Activated naive CD4-positive, alpha-beta T cell treated with anti-CD3 and anti-CD28 coated beads, Interleukin-2, amount 10 ng/mL, durations not matched to agents 7 days and 5 days (primary cell): ENCODE measurements around the gene GUCY1A1.

Experiments
- CTCF ChIA-PET: fragments of 350-600 bp; sonication (Branson Sonifier 250); formaldehyde crosslinking; loops from one replicate; lab custom pipeline; 2021; ENCODE audit warnings: antibody characterized with exemption; lab: Charles Lee
- DNase-seq: peaks from one replicate; pipeline ENCODE4 v3.0.0-alpha.2; 2020
- H3K27ac Mint-ChIP-seq: one replicate; pipeline ENCODE4 v1.8.0; 2021; ENCODE audit warnings: mild to moderate bottlenecking, moderate library complexity, mixed read lengths
- H3K27me3 Mint-ChIP-seq: one replicate; pipeline ENCODE4 v1.8.0; 2021; ENCODE audit warnings: mild to moderate bottlenecking, mixed read lengths
- H3K36me3 Mint-ChIP-seq: one replicate; pipeline ENCODE4 v1.8.0; 2021; ENCODE audit warnings: mixed read lengths
- H3K4me1 Mint-ChIP-seq: one replicate; pipeline ENCODE4 v1.8.0; 2021; ENCODE audit warnings: mixed read lengths
- H3K4me3 Mint-ChIP-seq: one replicate; pipeline ENCODE4 v1.8.0; 2021; ENCODE audit warnings: mild to moderate bottlenecking, moderate library complexity, mixed read lengths
- H3K9me3 Mint-ChIP-seq: one replicate; pipeline ENCODE4 v1.8.0; 2021; ENCODE audit warnings: mixed read lengths

GUCY1A1 gene

DNA sequence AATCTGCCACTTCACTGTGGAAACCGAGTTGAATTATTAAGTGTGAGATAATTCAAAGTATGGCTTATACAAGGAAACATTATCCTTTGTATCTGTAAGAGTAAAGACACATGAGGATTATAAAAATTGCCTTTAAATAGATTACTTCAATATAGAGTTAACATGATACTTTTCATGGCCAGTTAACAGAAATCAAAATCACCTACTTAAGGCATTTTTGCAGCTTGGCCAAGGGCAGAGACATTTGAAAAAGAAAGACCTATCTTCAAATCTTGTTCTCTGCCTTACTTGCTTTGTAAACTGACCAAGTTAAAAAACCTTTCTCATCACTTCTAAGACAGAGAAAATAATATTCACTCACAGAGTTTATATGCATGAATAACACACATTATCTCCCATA is 47.3 kb downstream of the GUCY1A1 start:
- DNase-seq = no peak
- no peaks in the 10 kb centered on the region for H3K27me3 Mint-ChIP-seq
- H3K4me3 Mint-ChIP-seq = no peak overlapping the region
- no peak overlapping the region for H3K27ac Mint-ChIP-seq
- H3K4me1 Mint-ChIP-seq = no peaks in the 10 kb centered on the region
- no peaks in the 10 kb centered on the region for H3K9me3 Mint-ChIP-seq
- CTCF ChIA-PET = no interaction called here
- no peaks in the 10 kb centered on the region for H3K36me3 Mint-ChIP-seq

- no peak for DNase-seq
- Mint-ChIP-seq H3K27me3 (no peaks in the 10 kb centered on the region), H3K36me3 (no peaks in the 10 kb centered on the region), H3K4me1 (no peaks in the 10 kb centered on the region), H3K27ac (no peak overlapping the region), H3K4me3 (no peak overlapping the region), H3K9me3 (no peaks in the 10 kb centered on the region)
- CTCF ChIA-PET = no interaction called here
Observed at GRCh38 chr4:155722336-155722735, 55.7 kb downstream of the GUCY1A1 start.

GRCh38 chr4:155722816-155723499 is 56.3 kb downstream of the GUCY1A1 start:
- CTCF ChIA-PET = no interaction called here
- Mint-ChIP-seq H3K4me3 (no peak overlapping the region), H3K9me3 (no peaks in the 10 kb centered on the region), H3K27me3 (no peaks in the 10 kb centered on the region), H3K4me1 (no peaks in the 10 kb centered on the region), H3K36me3 (no peaks in the 10 kb centered on the region), H3K27ac (no peak overlapping the region)
- no peak for DNase-seq

- DNase-seq = no peak
- H3K27me3 Mint-ChIP-seq = no peaks in the 10 kb centered on the region
- H3K27ac Mint-ChIP-seq = no peak overlapping the region
- CTCF ChIA-PET = no interaction called here
- H3K9me3 Mint-ChIP-seq = no peaks in the 10 kb centered on the region
- no peaks in the 10 kb centered on the region for H3K36me3 Mint-ChIP-seq
- no peak overlapping the region for H3K4me3 Mint-ChIP-seq
- H3K4me1 Mint-ChIP-seq = no peaks in the 10 kb centered on the region
Observed at GRCh38 chr4:155724731-155725130, 58.1 kb downstream of the GUCY1A1 start.

- Mint-ChIP-seq H3K27ac (no peak overlapping the region), H3K27me3 (no peaks in the 10 kb centered on the region), H3K4me3 (no peak overlapping the region), H3K36me3 (no peaks in the 10 kb centered on the region), H3K9me3 (no peaks in the 10 kb centered on the region), H3K4me1 (no peaks in the 10 kb centered on the region)
- no peak for DNase-seq
- CTCF ChIA-PET = no interaction called here
Observed at GRCh38 chr4:155734065-155734464, 67.4 kb downstream of the GUCY1A1 start.

DNA sequence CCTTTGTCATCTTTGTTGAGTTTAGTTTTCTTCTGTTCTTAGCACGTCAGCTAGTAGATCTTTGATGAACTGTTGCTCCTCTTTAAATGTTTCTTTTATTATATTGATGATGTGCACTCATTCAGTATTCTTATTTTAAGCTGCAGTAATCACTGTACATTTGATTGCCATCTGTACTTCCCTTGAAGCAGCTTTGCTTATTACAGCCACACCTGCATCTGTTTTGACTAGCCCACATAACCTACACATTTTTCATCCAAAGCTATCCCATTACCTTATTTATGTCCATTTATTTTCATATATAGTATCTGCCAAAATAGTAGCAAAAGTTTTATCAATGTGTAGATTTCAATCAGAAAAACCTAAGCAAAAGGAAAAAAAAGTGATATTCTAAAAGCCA is 68.3 kb downstream of the GUCY1A1 start:
- CTCF ChIA-PET = no interaction called here
- Mint-ChIP-seq H3K27me3 (no peaks in the 10 kb centered on the region), H3K9me3 (no peaks in the 10 kb centered on the region), H3K4me1 (no peaks in the 10 kb centered on the region), H3K27ac (no peak overlapping the region), H3K36me3 (no peaks in the 10 kb centered on the region), H3K4me3 (no peak overlapping the region)
- no peak for DNase-seq

DNA sequence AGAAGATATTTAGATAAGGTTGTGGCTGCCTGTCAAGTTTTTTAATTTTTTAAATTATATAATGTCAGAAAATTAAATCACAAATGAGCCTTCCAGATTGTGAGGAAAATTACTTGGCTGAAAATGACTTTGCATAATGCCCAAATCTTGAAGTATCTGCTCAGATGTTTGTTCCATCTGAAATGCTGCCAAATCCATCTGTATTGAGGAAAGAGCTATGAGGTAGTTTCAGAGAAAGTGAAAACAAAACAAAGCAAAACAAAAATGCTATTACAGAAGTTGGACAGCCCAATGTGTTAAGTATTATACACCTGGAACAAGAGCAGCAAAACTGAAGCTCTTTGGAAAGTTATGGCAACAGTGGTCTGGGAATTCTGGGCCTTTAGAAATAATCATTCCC is 68.8 kb downstream of the GUCY1A1 start:
- Mint-ChIP-seq H3K36me3 (no peaks in the 10 kb centered on the region), H3K27ac (no peak overlapping the region), H3K9me3 (no peaks in the 10 kb centered on the region), H3K4me1 (no peaks in the 10 kb centered on the region), H3K4me3 (no peak overlapping the region), H3K27me3 (no peaks in the 10 kb centered on the region)
- CTCF ChIA-PET = no interaction called here
- no peak for DNase-seq

DNA sequence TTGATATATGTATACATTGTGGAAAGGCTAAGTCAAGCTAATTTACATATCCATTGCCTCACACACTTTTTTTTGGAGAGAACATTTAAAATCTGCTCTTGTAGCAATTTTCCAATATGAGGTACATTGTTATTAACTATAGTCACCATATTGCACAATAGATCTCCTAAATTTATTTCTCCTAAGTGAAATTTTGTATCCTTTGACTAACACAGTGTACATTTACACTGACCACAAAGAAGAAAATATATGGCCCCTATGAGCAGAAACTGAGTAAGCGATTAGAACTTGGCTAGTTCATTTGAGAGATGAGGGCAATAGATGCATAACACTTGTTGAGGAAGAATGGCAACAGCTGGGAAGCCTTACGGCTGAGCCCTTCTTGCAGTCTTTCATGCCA is 71.9 kb downstream of the GUCY1A1 start:
- no peaks in the 10 kb centered on the region for H3K36me3 Mint-ChIP-seq
- no peak overlapping the region for H3K27ac Mint-ChIP-seq
- H3K4me3 Mint-ChIP-seq = no peak overlapping the region
- H3K9me3 Mint-ChIP-seq = no peaks in the 10 kb centered on the region
- no peak for DNase-seq
- CTCF ChIA-PET = no interaction called here
- no peaks in the 10 kb centered on the region for H3K27me3 Mint-ChIP-seq
- no peaks in the 10 kb centered on the region for H3K4me1 Mint-ChIP-seq

- CTCF ChIA-PET = no interaction called here
- Mint-ChIP-seq H3K4me3 (no peak overlapping the region), H3K27ac (no peak overlapping the region), H3K36me3 (no peaks in the 10 kb centered on the region), H3K9me3 (no peaks in the 10 kb centered on the region), H3K27me3 (no peaks in the 10 kb centered on the region), H3K4me1 (no peaks in the 10 kb centered on the region)
- no peak for DNase-seq
Observed at GRCh38 chr4:155741546-155741945, 74.9 kb downstream of the GUCY1A1 start.

DNA sequence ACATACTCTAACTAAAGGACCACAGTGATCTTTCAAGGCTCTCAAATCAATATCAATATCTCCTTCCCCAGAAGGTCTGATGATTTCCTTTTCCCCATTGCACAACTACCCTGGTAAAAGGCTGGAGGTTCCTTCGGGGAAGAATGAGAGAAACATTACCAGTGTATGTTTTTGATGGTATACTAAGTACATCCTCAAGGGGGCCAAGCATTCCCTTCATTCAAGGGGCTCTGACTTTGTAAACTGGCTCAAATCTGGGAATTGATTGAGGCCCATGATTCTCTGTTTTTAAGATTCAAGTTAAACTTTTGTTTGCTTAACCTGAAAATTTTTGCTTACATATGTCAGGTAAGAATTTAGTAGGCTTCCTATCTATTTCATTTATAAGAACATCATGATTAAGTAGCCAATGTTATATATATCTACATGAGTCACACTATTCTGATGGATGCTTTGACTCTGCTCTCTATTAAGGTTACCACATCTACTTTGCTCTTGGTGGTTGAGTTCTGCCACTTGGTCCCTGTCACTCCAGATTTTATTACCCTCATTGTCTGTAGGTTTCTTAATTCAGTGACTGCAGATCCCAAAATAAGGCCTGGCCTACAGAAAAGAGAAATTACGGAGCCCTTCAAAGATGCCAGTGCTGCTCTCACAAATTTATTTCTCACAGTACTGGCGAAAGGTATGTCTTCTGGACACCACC is 75.8 kb downstream of the GUCY1A1 start:
- Mint-ChIP-seq H3K9me3 (no peaks in the 10 kb centered on the region), H3K36me3 (no peaks in the 10 kb centered on the region), H3K4me1 (no peaks in the 10 kb centered on the region), H3K27me3 (no peaks in the 10 kb centered on the region), H3K27ac (no peak overlapping the region), H3K4me3 (no peak overlapping the region)
- CTCF ChIA-PET = no interaction called here
- no peak for DNase-seq

GRCh38 chr4:155745984-155746383 is 79.3 kb downstream of the GUCY1A1 start:
- no peak for DNase-seq
- no peaks in the 10 kb centered on the region for H3K36me3 Mint-ChIP-seq
- H3K9me3 Mint-ChIP-seq = no peaks in the 10 kb centered on the region
- H3K4me3 Mint-ChIP-seq = no peak overlapping the region
- H3K27ac Mint-ChIP-seq = no peak overlapping the region
- CTCF ChIA-PET = no interaction called here
- H3K4me1 Mint-ChIP-seq = no peaks in the 10 kb centered on the region
- no peaks in the 10 kb centered on the region for H3K27me3 Mint-ChIP-seq

DNA sequence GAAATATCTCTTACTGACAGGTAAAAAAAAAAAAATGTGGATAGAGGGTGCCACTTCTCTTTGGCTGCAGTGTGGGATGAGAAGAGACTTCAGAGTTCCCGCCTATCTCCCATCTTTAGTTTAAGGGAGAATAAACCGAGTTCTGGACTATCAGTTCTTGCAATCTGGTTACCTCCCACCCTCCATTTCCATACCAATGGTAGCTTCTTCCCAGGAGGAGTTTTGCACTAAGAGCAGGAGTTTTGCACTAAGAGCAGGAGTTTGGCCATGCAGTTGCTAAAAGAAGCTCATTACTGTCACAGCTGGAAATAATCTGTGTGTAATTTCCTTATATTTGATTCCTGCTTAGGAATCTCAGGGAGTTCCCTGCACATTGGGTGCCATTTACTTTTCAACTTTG is 81.4 kb downstream of the GUCY1A1 start:
- Mint-ChIP-seq H3K4me1 (no peaks in the 10 kb centered on the region), H3K9me3 (no peaks in the 10 kb centered on the region), H3K36me3 (no peaks in the 10 kb centered on the region), H3K27me3 (no peaks in the 10 kb centered on the region), H3K27ac (no peak overlapping the region), H3K4me3 (no peak overlapping the region)
- DNase-seq = no peak
- CTCF ChIA-PET = no interaction called here

DNA sequence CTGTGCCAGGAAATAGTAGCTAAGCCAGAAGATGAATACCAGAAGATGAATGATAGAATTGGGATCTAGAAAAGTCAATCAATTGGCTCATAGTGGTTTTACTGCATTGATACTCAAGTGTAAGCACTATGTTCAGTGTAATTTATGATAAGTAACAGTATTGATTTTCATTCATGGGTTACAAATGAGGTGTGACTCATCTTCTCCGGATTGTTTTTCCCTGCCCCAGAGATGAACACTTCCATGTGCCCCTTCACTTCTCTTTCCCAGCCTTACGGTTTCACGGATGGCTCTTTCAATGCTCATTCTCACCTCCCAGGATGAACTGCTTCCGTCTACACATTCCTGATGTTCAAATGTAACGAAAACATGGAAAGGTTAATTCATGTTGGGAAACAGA is 82.4 kb downstream of the GUCY1A1 start:
- Mint-ChIP-seq H3K9me3 (no peaks in the 10 kb centered on the region), H3K4me3 (no peak overlapping the region), H3K27ac (no peak overlapping the region)

GRCh38 chr4:155751569-155751968 is 84.9 kb downstream of the GUCY1A1 start:
- Mint-ChIP-seq H3K4me3 (no peak overlapping the region), H3K36me3 (no peaks in the 10 kb centered on the region), H3K27ac (no peak overlapping the region), H3K9me3 (no peaks in the 10 kb centered on the region), H3K27me3 (no peaks in the 10 kb centered on the region), H3K4me1 (no peaks in the 10 kb centered on the region)
- CTCF ChIA-PET = no interaction called here
- DNase-seq = no peak

More for the DNA sequence above, 82.4 kb downstream of the GUCY1A1 start:
- no peaks in the 10 kb centered on the region for H3K27me3 Mint-ChIP-seq
- no peak for DNase-seq
- CTCF ChIA-PET = no interaction called here
- no peaks in the 10 kb centered on the region for H3K36me3 Mint-ChIP-seq
- H3K4me1 Mint-ChIP-seq = no peaks in the 10 kb centered on the region

GRCh38 chr4:155757745-155758265 is 91.2 kb downstream of the GUCY1A1 start:
- no peak overlapping the region for H3K4me3 Mint-ChIP-seq
- CTCF ChIA-PET = no interaction called here
- H3K4me1 Mint-ChIP-seq = peaks cover 10% of the 10 kb centered on the region
- no peak for DNase-seq
- H3K27me3 Mint-ChIP-seq = peaks cover 19% of the 10 kb centered on the region
- no peak overlapping the region for H3K27ac Mint-ChIP-seq
- no peaks in the 10 kb centered on the region for H3K9me3 Mint-ChIP-seq
- H3K36me3 Mint-ChIP-seq = no peaks in the 10 kb centered on the region
